NOMO-1 treated with DMSO at 0.1 percent for 48 hours (cell line): ENCODE data around the gene ACAT1.
"Not testable (repeated sequence)": the region's sequence is repeated elsewhere in the genome, so short reads cannot be mapped to it uniquely, and the experiment has no call there.

Experiments used
- DNase-seq: peaks from one replicate; lab custom pipeline; 2025; ENCODE audit not compliant: unreplicated experiment; lab: John Stamatoyannopoulos, UW

The ACAT1 gene

DNA sequence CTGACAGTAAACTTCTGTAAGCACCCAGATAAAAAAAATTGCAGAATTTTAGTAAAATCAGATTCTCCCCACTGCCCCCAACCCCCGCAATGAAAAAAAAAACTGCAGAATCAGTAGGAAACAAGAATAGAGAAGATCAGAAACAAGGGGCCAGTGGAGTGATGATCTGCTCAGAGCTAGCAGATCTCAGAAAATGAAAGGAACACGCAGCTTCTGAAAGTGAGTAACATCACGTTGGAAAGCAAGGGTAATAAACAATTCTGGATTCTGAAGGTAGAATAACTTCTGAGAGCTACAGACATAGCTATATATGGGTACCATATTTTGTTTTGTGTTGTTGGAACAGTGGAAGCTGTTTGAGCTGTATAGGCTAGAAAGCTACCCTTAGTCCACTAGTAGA is 23.2 kb downstream of the ACAT1 start:
- DNase-seq, result no peak

DNA sequence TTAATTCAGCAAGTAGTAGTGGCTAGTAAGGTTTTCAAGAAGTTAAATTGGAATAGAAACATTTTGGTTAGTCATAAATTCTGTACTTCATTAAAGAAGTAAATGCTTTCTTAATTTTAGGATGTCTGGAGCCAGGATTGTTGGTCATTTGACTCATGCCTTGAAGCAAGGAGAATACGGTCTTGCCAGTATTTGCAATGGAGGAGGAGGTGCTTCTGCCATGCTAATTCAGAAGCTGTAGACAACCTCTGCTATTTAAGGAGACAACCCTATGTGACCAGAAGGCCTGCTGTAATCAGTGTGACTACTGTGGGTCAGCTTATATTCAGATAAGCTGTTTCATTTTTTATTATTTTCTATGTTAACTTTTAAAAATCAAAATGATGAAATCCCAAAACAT is 25.8 kb downstream of the ACAT1 start:
- no peak for DNase-seq

DNA sequence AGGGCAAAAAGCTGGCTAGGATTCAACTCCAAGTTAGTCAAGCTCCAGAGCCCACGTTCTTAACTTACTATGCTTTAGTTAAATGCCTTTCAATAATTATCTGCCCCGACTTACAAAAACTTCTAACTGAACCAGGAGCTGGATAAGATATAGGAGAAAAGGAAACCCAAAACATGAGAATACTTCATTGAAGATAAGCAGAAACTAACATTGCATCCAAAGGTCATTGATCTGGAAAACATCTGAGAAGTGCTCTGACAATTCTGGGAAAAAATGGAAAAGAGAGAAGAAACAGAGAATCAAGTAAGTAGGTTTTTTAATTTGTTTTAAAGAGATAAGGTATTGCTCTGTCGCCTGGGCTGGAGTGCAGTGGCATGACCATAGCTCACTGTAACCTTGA is 27.2 kb downstream of the ACAT1 start:
- no peak for DNase-seq

DNA sequence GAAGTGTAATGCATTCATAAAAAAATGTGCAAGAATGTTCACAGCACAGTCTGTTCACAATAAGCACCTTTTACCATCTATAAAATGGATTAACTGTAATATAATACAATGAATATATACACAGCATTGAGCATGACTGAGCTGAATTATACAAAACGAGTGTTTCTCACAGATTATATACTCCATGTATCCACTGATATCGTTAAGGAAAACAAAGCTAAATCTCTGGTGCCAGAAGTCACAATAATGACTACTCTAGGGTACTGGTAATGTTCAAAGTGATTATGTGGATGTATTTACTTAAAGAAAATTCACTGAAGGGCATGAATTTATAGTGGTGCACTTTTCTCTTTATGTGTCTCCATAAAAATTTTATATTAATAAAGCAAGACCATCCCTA is 33.2 kb downstream of the ACAT1 start:
- no peak for DNase-seq

DNA sequence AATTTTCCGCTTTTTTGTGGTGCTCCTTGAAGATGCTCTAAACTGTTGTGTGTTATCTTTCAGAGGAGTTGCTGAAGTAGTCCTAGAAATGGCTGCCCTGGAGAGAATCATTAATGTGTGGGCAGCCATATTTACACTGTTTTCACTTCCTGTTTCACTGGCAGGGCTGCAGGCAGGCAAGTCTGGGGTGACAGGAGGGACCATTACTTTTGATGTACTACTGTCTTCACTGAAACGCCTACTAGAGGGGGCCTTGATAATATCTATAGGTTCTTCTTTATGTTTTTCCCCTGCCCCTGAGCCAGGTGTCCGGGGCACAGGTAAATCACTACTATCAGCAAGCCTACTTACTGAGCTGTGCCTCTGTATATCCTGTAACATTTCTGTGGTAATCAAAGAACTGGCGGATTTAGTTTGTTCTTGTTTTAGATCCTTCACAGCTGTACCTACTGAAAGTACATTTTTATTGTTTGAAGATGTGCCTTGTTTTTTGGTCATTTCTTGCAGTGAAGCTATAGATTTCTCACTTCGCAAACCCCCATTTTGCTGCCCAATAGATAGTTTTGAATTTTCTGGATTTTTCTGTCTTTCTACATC is 39.7 kb downstream of the ACAT1 start:
- peak; percentile 69 for DNase-seq

DNA sequence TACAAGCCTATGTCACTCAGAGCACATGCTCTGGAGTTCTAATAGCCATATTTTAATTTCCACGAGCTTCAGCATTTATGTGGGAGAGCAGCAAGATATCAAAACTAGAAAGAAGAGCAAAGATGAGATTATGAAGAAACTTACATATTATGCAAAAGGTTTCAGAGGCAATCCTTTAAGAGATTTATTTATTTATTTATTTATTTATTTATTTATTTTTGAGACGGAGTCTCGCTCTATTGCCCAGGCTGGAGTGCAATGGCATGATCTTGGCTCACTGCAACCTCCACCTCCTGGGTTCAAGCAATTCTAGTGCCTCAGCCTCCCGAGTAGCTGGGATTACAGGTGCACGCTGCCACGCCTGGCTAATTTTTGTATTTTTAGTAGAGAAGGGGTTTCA is 41.5 kb downstream of the ACAT1 start:
- DNase-seq, result not testable (repeated sequence)

DNA sequence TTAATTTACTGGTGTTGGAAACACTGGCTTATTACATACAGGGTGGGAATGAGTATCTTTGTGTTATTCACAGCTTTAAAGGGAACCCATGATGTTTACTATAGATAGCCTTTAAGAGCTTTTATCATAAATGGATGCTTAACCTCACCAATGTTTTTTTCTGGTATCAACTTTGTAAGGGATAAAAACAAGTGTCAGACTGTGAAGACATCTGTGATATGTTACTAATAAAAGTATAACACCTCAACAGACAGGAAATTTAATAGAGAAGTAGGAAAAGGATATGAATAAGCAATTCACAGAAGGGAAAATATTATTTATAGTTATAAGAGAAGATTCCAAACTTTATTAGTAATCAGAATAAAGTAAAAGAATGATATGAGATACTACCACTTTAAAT is 46.3 kb downstream of the ACAT1 start:
- DNase-seq, result no peak

DNA sequence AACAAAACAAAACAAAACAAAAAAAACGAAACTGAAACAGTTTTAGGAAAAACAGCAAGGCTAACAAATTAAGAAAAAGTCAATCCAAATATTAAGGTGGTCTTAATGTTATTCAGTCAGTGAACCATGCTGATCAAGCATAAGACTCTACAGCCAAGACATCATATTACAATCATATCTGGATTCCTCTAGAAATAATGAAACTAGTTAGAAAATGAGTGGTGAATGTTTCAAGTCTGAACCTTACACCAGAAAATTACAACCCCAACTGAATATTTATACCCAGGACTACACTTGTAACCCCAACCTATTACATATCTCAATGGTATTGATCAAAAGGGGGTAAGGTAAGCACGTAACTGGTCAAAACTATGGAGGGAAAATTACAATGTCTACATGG is 48.8 kb downstream of the ACAT1 start:
- no peak for DNase-seq

DNA sequence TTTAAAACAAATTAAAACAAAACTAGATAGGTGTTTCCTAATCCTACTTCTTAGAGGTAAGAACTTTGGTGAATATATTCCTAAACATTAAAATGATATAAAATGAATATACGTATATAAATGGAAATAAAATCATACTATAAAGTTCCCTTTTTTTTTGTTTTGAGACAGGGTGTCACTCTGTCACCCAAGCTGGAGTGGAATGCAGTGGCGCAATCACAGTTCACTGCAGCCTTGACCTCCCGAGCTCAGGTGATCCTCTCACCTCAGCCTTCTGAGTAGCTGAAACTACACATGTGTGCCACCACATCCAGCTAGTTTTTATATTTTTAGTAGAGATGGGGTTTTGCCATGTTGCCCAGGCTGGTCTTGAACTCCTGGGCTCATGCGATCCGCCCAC is 56.2 kb downstream of the ACAT1 start:
- DNase-seq, result no peak

DNA sequence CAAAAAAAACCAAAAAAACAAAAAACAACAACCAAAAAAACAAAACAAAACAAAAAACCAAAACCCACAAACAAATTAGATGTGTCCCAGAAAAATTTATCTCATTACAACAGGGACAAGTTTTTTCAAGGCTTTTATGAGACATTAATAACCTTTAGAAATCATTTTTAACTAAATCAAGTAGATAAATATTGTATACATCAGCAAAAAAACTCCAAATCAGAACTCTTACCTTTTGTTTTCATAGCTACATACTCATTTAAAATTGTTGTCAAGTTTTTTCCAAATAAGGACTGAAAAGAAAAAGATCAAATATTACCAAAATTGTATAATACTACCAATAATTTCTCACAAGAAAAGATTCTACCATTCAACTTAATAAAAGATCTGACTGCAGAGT is 72.4 kb downstream of the ACAT1 start:
- no peak for DNase-seq

DNA sequence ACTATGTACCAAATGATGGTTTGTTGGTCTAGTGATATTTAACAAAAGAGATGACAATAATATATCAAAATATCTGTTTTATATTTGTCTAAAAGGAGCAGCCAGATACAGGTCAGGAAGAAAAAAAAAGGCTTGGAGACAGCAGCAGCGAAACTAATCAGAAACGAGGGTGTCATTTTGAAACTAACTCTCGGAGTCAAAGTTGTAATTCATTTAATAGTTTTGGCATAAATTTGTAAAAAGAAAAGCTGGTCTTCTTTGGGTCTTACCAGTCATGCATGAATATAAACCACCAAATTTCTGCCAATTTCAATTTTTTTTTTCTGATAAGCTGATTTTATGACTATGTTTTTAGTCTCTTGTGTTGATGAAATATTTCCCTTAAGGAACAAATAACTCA is 75.5 kb downstream of the ACAT1 start:
- DNase-seq, result no peak
